Activated T-helper 2 cell treated with anti-CD3 and anti-CD28 coated beads, Interferon-gamma antibody, Interleukin-2, Interleukin-4, amounts not matched to agents 10 μg/mL and 5 μg/mL and 100 μg/mL, durations not matched to agents 14 hours and 24 hours and 36 hours (primary cell): Measurements from ENCODE around the gene GTF3C5. TPM values are rescaled to one million over a fixed set of nuclear protein-coding genes. Genes with fewer than 3 reads are reported as not detected.
"Not testable (repeated sequence)": the region's sequence is repeated elsewhere in the genome, so short reads cannot be mapped to it uniquely, and the experiment has no call there.

Source experiments
- DNase-seq: peaks from one replicate; pipeline ENCODE4 v3.0.0; 2021; ENCODE audit warnings: low spot score
- H3K27ac Mint-ChIP-seq: one replicate; pipeline ENCODE4 v1.8.0; 2021; ENCODE audit warnings: mixed read lengths
- H3K27me3 Mint-ChIP-seq: one replicate; pipeline ENCODE4 v1.8.0; 2021; ENCODE audit warnings: low read depth, mixed read lengths
- H3K36me3 Mint-ChIP-seq: one replicate; pipeline ENCODE4 v1.8.0; 2021; ENCODE audit warnings: low read depth, mixed read lengths
- H3K4me1 Mint-ChIP-seq: one replicate; pipeline ENCODE4 v1.8.0; 2021; ENCODE audit warnings: low read depth, mixed read lengths
- H3K4me3 Mint-ChIP-seq: one replicate; pipeline ENCODE4 v1.8.0; 2021; ENCODE audit warnings: low read depth, mild to moderate bottlenecking, moderate library complexity, mixed read lengths
- H3K9me3 Mint-ChIP-seq: one replicate; pipeline ENCODE4 v1.8.0; 2021; ENCODE audit warnings: mixed read lengths
- intact Hi-C: fragments of 100-400 bp; cut with micrococcal nuclease; formaldehyde crosslinking; loops from one replicate; pipeline ENCODE4 v1.15.1; 2023
- total RNA-seq: library from RNA; stranded (reverse); gene quantifications from 2 replicates; pipeline ENCODE4 v1.2.3, GENCODE V29; 2022

GTF3C5 gene
- total RNA-seq, 1 donor from 2014 or later, result 89.7 TPM

DNA sequence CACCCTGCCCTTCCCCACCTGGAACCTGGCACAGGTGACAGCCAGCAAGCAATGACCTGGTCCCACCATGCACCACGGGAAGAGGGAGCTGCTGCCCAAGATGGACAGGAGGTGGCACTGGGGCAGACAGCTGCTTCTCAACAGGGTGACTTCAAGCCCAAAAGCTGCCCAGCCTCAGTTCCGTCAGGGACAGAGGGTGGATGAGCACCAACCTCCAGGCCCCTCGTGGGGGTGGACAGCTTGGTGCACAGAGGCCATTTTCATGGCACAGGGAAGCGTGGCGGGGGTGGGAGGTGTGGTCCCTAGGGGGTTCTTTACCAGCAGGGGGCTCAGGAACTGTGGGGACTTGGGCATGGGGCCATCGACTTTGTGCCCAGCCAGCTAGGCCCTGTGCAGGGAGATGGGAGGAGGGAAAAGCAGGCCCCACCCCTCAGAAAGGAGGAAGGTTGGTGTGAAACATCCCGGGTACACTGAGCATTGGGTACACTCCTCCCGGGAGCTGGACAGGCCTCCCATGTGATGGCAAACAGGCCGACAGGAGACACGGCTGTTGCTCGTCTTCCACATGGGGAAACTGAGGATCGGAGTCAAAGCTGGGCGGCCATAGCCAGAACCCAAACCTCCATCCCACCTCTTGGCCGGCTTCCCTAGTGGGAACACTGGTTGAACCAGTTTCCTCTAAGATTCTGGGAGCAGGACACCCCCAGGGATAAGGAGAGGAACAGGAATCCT is 32.9 kb downstream of the GTF3C5 start:
- Mint-ChIP-seq H3K4me1 (peaks cover 23% of the 10 kb centered on the region), H3K36me3 (peaks cover 5% of the 10 kb centered on the region), H3K4me3 (no peak overlapping the region), H3K27ac (no peak overlapping the region), H3K9me3 (no peaks in the 10 kb centered on the region), H3K27me3 (no peaks in the 10 kb centered on the region)
- intact Hi-C loops, result no loop called here
- no peak for DNase-seq

DNA sequence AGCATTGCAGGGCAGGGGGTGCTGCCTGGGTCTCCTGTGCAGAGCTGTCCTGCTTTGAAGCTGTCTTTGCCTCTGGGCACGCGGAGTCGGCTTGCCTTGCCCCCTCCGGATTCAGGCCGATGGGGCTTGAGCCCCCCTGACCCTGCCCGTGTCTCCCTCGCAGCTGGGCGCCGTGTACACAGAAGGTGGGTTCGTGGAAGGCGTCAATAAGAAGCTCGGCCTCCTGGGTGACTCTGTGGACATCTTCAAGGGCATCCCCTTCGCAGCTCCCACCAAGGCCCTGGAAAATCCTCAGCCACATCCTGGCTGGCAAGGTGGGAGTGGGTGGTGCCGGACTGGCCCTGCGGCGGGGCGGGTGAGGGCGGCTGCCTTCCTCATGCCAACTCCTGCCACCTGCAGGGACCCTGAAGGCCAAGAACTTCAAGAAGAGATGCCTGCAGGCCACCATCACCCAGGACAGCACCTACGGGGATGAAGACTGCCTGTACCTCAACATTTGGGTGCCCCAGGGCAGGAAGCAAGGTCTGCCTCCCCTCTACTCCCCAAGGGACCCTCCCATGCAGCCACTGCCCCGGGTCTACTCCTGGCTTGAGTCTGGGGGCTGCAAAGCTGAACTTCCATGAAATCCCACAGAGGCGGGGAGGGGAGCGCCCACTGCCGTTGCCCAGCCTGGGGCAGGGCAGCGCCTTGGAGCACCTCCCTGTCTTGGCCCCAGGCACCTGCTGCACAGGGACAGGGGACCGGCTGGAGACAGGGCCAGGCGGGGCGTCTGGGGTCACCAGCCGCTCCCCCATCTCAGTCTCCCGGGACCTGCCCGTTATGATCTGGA is 33.7 kb downstream of the GTF3C5 start:
- DNase-seq, result no peak
- no peaks in the 10 kb centered on the region for H3K9me3 Mint-ChIP-seq
- no peak overlapping the region for H3K4me3 Mint-ChIP-seq
- no peaks in the 10 kb centered on the region for H3K27me3 Mint-ChIP-seq
- H3K4me1 Mint-ChIP-seq, result peaks cover 15% of the 10 kb centered on the region
- intact Hi-C loops, result no loop called here
- no peaks in the 10 kb centered on the region for H3K36me3 Mint-ChIP-seq
- no peak overlapping the region for H3K27ac Mint-ChIP-seq

DNA sequence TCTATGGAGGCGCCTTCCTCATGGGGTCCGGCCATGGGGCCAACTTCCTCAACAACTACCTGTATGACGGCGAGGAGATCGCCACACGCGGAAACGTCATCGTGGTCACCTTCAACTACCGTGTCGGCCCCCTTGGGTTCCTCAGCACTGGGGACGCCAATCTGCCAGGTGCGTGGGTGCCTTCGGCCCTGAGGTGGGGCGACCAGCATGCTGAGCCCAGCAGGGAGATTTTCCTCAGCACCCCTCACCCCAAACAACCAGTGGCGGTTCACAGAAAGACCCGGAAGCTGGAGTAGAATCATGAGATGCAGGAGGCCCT is 34.2 kb downstream of the GTF3C5 start:
- Mint-ChIP-seq H3K27me3 (no peaks in the 10 kb centered on the region), H3K4me3 (no peak overlapping the region), H3K4me1 (peaks cover 10% of the 10 kb centered on the region), H3K9me3 (no peaks in the 10 kb centered on the region), H3K36me3 (no peaks in the 10 kb centered on the region), H3K27ac (no peak overlapping the region)
- intact Hi-C loops, result no loop called here
- no peak for DNase-seq

DNA sequence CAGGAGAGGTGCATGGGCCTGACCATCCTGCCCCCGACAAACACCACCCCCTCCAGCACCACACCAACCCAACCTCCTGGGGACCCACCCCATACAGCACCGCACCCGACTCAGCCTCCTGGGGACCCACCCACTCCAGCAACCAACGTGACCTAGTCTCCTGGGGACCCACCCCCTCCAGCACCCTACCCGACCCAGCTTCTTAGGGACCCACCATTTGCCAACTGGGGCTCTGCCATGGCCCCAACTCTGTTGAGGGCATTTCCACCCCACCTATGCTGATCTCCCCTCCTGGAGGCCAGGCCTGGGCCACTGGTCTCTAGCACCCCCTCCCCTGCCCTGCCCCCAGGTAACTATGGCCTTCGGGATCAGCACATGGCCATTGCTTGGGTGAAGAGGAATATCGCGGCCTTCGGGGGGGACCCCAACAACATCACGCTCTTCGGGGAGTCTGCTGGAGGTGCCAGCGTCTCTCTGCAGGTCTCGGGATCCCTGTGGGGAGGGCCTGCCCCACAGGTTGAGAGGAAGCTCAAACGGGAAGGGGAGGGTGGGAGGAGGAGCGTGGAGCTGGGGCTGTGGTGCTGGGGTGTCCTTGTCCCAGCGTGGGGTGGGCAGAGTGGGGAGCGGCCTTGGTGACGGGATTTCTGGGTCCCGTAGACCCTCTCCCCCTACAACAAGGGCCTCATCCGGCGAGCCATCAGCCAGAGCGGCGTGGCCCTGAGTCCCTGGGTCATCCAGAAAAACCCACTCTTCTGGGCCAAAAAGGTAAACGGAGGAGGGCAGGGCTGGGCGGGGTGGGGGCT is 35.6 kb downstream of the GTF3C5 start:
- intact Hi-C loops, result no loop called here
- Mint-ChIP-seq H3K9me3 (no peaks in the 10 kb centered on the region), H3K36me3 (no peaks in the 10 kb centered on the region), H3K4me3 (no peak overlapping the region), H3K4me1 (peaks cover 2% of the 10 kb centered on the region), H3K27ac (no peak overlapping the region), H3K27me3 (no peaks in the 10 kb centered on the region)
- no peak for DNase-seq

DNA sequence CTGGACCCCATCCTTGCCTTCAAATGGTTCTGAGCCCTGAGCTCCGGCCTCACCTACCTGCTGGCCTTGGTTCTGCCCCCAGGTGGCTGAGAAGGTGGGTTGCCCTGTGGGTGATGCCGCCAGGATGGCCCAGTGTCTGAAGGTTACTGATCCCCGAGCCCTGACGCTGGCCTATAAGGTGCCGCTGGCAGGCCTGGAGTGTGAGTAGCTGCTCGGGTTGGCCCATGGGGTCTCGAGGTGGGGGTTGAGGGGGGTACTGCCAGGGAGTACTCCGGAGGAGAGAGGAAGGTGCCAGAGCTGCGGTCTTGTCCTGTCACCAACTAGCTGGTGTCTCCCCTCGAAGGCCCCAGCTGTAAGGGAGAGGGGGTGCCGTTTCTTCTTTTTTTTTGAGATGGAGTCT is 36.2 kb downstream of the GTF3C5 start:
- Mint-ChIP-seq H3K36me3 (no peaks in the 10 kb centered on the region), H3K4me3 (no peak overlapping the region), H3K27me3 (no peaks in the 10 kb centered on the region), H3K4me1 (peaks cover 1% of the 10 kb centered on the region), H3K9me3 (no peaks in the 10 kb centered on the region), H3K27ac (no peak overlapping the region)
- DNase-seq, result no peak
- intact Hi-C loops, result no loop called here

DNA sequence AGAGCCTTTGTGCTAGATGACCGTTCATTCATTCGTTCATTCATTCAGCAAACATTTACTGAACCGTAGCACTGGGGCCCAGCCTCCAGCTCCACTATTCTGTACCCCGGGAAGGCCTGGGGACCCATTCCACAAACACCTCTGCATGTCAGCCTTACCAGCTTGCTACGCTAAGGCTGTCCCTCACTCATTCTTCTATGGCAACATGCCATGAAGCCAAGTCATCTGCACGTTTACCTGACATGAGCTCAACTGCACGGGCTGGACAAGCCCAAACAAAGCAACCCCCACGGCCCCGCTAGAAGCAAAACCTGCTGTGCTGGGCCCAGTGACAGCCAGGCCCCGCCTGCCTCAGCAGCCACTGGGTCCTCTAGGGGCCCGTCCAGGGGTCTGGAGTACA is 37.0 kb downstream of the GTF3C5 start:
- H3K4me1 Mint-ChIP-seq, result no peaks in the 10 kb centered on the region
- no peaks in the 10 kb centered on the region for H3K27me3 Mint-ChIP-seq
- H3K9me3 Mint-ChIP-seq, result no peaks in the 10 kb centered on the region
- H3K36me3 Mint-ChIP-seq, result no peaks in the 10 kb centered on the region
- intact Hi-C loops, result no loop called here
- DNase-seq, result no peak
- H3K27ac Mint-ChIP-seq, result no peak overlapping the region
- no peak overlapping the region for H3K4me3 Mint-ChIP-seq

DNA sequence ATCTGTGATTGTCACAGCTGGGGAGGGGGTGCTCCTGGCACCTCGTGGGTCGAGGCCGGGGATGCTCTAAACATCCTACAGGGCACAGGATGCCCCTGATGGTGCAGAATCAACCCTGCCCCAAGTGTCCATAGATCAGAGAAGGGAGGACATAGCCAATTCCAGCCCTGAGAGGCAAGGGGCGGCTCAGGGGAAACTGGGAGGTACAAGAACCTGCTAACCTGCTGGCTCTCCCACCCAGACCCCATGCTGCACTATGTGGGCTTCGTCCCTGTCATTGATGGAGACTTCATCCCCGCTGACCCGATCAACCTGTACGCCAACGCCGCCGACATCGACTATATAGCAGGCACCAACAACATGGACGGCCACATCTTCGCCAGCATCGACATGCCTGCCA is 37.6 kb downstream of the GTF3C5 start:
- H3K4me3 Mint-ChIP-seq, H3K4me1 Mint-ChIP-seq, H3K9me3 Mint-ChIP-seq, DNase-seq, intact Hi-C loops, H3K36me3 Mint-ChIP-seq, H3K27ac Mint-ChIP-seq, H3K27me3 Mint-ChIP-seq: not testable (repeated sequence)

DNA sequence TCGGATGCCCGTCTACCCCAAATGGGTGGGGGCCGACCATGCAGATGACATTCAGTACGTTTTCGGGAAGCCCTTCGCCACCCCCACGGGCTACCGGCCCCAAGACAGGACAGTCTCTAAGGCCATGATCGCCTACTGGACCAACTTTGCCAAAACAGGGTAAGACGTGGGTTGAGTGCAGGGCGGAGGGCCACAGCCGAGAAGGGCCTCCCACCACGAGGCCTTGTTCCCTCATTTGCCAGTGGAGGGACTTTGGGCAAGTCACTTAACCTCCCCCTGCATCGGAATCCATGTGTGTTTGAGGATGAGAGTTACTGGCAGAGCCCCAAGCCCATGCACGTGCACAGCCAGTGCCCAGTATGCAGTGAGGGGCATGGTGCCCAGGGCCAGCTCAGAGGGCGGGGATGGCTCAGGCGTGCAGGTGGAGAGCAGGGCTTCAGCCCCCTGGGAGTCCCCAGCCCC is 39.7 kb downstream of the GTF3C5 start:
- intact Hi-C loops, H3K27me3 Mint-ChIP-seq, DNase-seq, H3K27ac Mint-ChIP-seq, H3K36me3 Mint-ChIP-seq, H3K9me3 Mint-ChIP-seq, H3K4me3 Mint-ChIP-seq, H3K4me1 Mint-ChIP-seq: not testable (repeated sequence)

DNA sequence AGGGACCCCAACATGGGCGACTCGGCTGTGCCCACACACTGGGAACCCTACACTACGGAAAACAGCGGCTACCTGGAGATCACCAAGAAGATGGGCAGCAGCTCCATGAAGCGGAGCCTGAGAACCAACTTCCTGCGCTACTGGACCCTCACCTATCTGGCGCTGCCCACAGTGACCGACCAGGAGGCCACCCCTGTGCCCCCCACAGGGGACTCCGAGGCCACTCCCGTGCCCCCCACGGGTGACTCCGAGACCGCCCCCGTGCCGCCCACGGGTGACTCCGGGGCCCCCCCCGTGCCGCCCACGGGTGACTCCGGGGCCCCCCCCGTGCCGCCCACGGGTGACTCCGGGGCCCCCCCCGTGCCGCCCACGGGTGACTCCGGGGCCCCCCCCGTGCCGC is 40.2 kb downstream of the GTF3C5 start:
- H3K36me3 Mint-ChIP-seq, H3K27ac Mint-ChIP-seq, H3K27me3 Mint-ChIP-seq, intact Hi-C loops, H3K9me3 Mint-ChIP-seq, H3K4me3 Mint-ChIP-seq, DNase-seq, H3K4me1 Mint-ChIP-seq: not testable (repeated sequence)

DNA sequence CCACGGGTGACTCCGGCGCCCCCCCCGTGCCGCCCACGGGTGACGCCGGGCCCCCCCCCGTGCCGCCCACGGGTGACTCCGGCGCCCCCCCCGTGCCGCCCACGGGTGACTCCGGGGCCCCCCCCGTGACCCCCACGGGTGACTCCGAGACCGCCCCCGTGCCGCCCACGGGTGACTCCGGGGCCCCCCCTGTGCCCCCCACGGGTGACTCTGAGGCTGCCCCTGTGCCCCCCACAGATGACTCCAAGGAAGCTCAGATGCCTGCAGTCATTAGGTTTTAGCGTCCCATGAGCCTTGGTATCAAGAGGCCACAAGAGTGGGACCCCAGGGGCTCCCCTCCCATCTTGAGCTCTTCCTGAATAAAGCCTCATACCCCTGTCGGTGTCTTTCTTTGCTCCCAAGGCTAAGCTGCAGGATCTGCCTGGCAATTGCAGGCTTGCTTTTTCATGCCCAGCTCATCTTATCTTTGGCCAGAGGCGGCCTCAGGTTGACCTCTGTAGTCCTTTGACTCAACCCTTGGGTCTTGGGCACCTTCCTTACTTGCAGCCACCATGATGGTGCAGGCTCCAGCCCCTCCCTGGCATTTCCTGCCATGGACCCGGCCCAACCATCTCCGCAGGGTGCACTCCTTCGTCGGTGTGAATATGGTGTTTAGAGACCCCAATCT is 40.8 kb downstream of the GTF3C5 start:
- intact Hi-C loops, result no loop called here
- Mint-ChIP-seq H3K4me1 (no peaks in the 10 kb centered on the region), H3K9me3 (no peaks in the 10 kb centered on the region), H3K36me3 (no peaks in the 10 kb centered on the region), H3K27ac (no peak overlapping the region), H3K4me3 (no peak overlapping the region), H3K27me3 (peaks cover 6% of the 10 kb centered on the region)
- no peak for DNase-seq

DNA sequence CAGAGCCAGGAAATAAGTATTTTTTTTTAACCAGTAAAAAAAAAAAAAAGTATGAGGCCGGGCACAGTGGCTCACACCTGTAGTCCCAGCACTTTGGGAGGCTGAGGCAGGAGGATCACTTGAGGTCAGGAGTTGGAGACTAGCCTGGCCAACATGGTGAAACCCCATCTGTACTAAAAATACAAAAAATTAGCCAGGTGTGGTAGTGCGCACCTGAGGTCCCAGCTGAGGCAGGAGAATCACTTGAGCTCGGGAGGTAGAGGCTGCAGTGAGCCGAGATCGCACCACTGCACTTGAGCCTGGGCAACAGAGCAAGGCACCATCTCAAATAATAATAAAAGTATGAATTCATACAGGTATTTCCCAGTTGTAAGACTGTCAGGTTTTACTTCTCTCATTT is 41.4 kb downstream of the GTF3C5 start:
- intact Hi-C loops, H3K36me3 Mint-ChIP-seq, H3K9me3 Mint-ChIP-seq, H3K4me3 Mint-ChIP-seq, H3K27ac Mint-ChIP-seq, H3K4me1 Mint-ChIP-seq, DNase-seq, H3K27me3 Mint-ChIP-seq: not testable (repeated sequence)

DNA sequence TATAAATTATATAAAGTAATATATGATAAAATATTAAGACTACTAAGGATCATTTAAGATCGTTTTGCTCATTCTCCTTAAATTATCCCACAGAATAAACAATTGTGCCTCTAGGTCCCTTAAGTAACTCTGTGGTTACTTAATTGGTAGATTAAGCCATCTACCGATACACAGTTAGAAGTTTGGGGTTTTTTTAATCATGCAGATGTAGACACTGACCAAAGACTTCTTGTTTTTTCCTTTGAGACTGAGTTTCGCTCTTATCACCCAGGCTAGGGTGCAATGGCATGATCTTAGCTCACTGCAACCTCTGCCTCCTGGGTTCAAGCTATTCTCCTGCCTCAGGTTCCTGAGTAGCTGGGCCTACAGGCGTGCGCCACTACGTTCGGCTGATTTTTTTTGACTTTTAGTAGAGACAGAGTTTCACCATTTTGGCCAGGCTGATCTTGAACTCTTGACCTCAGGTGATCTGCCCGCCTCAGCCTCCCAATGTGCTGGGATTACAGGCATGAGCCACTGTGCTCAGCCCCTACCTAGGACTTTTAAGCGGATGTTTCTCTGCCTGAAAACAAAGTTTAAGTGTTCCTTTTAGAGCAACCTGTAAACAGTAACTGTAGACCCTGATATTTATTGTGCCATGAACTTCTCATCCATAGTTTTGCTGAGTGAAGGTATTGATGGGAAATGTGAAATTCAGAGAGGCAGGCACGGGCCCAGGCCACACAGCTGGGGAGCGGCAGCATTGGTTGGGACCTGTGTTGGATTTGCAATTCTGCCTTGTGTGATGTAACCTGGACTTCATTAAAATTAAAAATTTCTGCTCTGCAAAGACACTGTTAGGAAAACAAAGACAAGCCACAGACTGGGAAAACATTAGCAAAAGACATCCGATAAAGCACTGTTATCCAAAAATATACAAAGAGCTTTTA is 42.6 kb downstream of the GTF3C5 start:
- Mint-ChIP-seq H3K27ac (no peak overlapping the region), H3K36me3 (no peaks in the 10 kb centered on the region), H3K9me3 (no peaks in the 10 kb centered on the region), H3K4me1 (no peaks in the 10 kb centered on the region), H3K4me3 (no peak overlapping the region), H3K27me3 (peaks cover 9% of the 10 kb centered on the region)
- intact Hi-C loops, result no loop called here
- DNase-seq, result no peak
